BLaER1 (cell line): ENCODE data around the gene ADGRG6.

Source experiments
- H3K27ac ChIP-seq: shearing (Covaris generic); formaldehyde crosslinking; 2 replicates; pipeline ENCODE4 v1.8.1; 2022
- H3K27me3 ChIP-seq: shearing (Covaris generic); formaldehyde crosslinking; 2 replicates; pipeline ENCODE4 v1.8.1; 2022
- H3K36me3 ChIP-seq: shearing (Covaris generic); formaldehyde crosslinking; 2 replicates; pipeline ENCODE4 v1.8.1; 2022
- H3K4me1 ChIP-seq: shearing (Covaris generic); formaldehyde crosslinking; 2 replicates; pipeline ENCODE4 v1.8.1; 2022
- H3K4me2 ChIP-seq: shearing (Covaris generic); formaldehyde crosslinking; 2 replicates; pipeline ENCODE4 v1.8.1; 2022
- H3K4me3 ChIP-seq: shearing (Covaris generic); formaldehyde crosslinking; 2 replicates; pipeline ENCODE4 v1.8.1; 2022
- H3K9ac ChIP-seq: shearing (Covaris generic); formaldehyde crosslinking; 2 replicates; pipeline ENCODE4 v1.8.1; 2022
- H3K9me3 ChIP-seq: shearing (Covaris generic); formaldehyde crosslinking; 2 replicates; pipeline ENCODE4 v1.8.1; 2022
- H4K20me1 ChIP-seq: shearing (Covaris generic); formaldehyde crosslinking; 2 replicates; pipeline ENCODE4 v1.8.1; 2022
- Cebpa-rat ChIP-seq: shearing (Covaris generic); IDR thresholded peaks from 2 replicates; pipeline ENCODE4 v1.8.1; 2022

ADGRG6 gene

DNA sequence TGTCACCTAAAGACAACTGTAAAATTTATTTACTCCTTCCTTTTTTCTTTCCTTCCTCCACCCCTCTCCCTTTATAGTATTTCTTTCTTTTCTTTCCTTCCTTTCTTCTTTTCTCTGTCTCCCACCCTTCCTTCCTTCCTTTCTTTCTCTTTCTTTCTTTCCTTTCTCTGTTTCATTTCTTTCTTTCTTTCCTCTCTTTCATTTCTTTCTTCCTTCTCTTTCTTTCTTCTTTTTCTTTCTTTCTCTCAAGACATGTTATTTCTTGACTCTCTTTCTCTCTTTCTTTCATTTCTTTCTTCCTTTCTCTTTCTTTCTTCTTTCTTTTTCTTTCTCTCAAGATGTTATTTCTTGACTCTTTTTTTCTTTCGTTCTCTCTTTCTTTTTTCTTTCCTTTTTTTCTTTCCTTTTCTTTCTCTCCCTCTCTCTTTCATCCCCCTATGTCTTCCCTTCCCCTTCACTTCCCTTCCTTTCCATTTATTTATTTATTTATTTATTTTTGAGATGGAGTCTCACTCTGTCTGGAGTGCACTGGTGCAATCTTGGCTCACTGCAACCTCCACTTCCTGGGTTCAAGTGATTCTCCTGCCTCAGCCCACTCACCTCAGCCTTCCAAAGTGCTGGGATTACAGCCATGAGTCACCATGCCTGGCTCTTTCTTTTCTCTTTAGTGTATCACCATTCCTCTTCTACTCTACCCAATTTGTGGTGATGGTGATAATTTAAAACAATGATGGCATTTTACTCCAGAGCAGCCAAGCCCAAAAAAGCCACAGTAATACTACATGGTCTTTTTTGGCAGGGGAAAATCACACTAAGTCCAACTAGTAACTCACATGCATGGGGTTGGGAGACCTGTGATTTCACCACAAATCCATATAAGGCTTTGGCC is 188.2 kb downstream of the ADGRG6 start:
- Histone ChIP-seq H3K4me3 (no peak overlapping the region), H3K9ac (no peak overlapping the region)
- TF ChIP-seq Cebpa-rat: no peak

More for the DNA sequence above, 188.2 kb downstream of the ADGRG6 start:
- no peaks in the 10 kb centered on the region for H4K20me1 ChIP-seq
- no peaks in the 10 kb centered on the region for H3K36me3 ChIP-seq
- H3K27ac ChIP-seq: no peak overlapping the region
- H3K9me3 ChIP-seq: no peaks in the 10 kb centered on the region
- no peaks in the 10 kb centered on the region for H3K27me3 ChIP-seq
- no peak overlapping the region for H3K4me2 ChIP-seq
- no peaks in the 10 kb centered on the region for H3K4me1 ChIP-seq
